Measurements from ENCODE around the gene ACOT12.

The ACOT12 gene

GRCh38 chr5:81361600-81361999 lies 32.3 kb downstream of the ACOT12 start:
- DNase-seq (ENCODE audit: low read depth), result no peak
- TF ChIP-seq CTCF (IDR thresholded peaks at IDR 0.05; ENCODE audit: control insufficient read depth, extremely low read depth, insufficient read depth), result no peak
- H3K4me3 ChIP-seq (ENCODE audit: low read depth, low read length), result no peak overlapping the region

- no peak for TF ChIP-seq CTCF (IDR thresholded peaks at IDR 0.05; ENCODE audit: control insufficient read depth, extremely low read depth, insufficient read depth)
- no peak for DNase-seq (ENCODE audit: low read depth)
- no peak overlapping the region for H3K4me3 ChIP-seq (ENCODE audit: low read depth, low read length)
Observed at GRCh38 chr5:81360640-81361039, 33.3 kb downstream of the ACOT12 start.

- no peak for TF ChIP-seq CTCF (IDR thresholded peaks at IDR 0.05; ENCODE audit: control insufficient read depth, extremely low read depth, insufficient read depth)
- H3K4me3 ChIP-seq (ENCODE audit: low read depth, low read length), result no peak overlapping the region
- peak; percentile 28 for DNase-seq (ENCODE audit: low read depth)
Observed at GRCh38 chr5:81359881-81360280, 34.1 kb downstream of the ACOT12 start.

- no peak for TF ChIP-seq CTCF (IDR thresholded peaks at IDR 0.05; ENCODE audit: control insufficient read depth, extremely low read depth, insufficient read depth)
- no peak for DNase-seq (ENCODE audit: low read depth)
- H3K4me3 ChIP-seq (ENCODE audit: low read depth, low read length), result no peak overlapping the region
Observed at GRCh38 chr5:81359108-81359507, 34.8 kb downstream of the ACOT12 start.

GRCh38 chr5:81355291-81356251 lies 38.4 kb downstream of the ACOT12 start:
- no peak for TF ChIP-seq CTCF (IDR thresholded peaks at IDR 0.05; ENCODE audit: control insufficient read depth, extremely low read depth, insufficient read depth)
- peak; percentile 23 for DNase-seq (ENCODE audit: low read depth)
- H3K4me3 ChIP-seq (ENCODE audit: low read depth, low read length), result no peak overlapping the region

GRCh38 chr5:81354093-81354492 lies 39.8 kb downstream of the ACOT12 start:
- H3K4me3 ChIP-seq (ENCODE audit: low read depth, low read length), result no peak overlapping the region
- DNase-seq (ENCODE audit: low read depth), result no peak
- TF ChIP-seq CTCF (IDR thresholded peaks at IDR 0.05; ENCODE audit: control insufficient read depth, extremely low read depth, insufficient read depth), result no peak

Measured in LNCaP clone FGC (cell line).